Spleen (tissue), 11 donors: Measurements from ENCODE around the gene CYYR1. TPM values are rescaled to one million over a fixed set of nuclear protein-coding genes. Genes with fewer than 3 reads are reported as not detected.

Experiments used
- DNase-seq: peaks from one replicate; pipeline ENCODE4 v3.0.0-alpha.2; 2020
- H3K27ac ChIP-seq, 8 donors: fragments of 200-600 bp; sonication (generic) in 7 of 8; 1 replicate in 4 of 8; 2 replicates in 4 of 8; pipeline versions ENCODE4 v1.5.0 to v1.8.0; 2016 to 2021; ENCODE audit warnings: inconsistent platforms in 4 of 8, mild to moderate bottlenecking in 4 of 8, moderate library complexity in 1 of 8
- H3K27me3 ChIP-seq, 7 donors: fragments of 200-600 bp; sonication (generic) in 6 of 7; replicated peaks in 1 of 7; 1 replicate in 4 of 7; 2 replicates in 3 of 7; pipeline versions ENCODE4 v1.5.0 to v1.8.0; 2016 to 2021; ENCODE audit warnings: inconsistent platforms in 3 of 7, mild to moderate bottlenecking in 1 of 7
- H3K36me3 ChIP-seq, 6 donors: fragments of 200-600 bp; sonication (generic) in 5 of 6; 1 replicate in 4 of 6; 2 replicates in 2 of 6; pipeline versions ENCODE4 v1.5.0 to v1.8.0; 2016 to 2021; ENCODE audit warnings: inconsistent platforms in 2 of 6
- H3K4me1 ChIP-seq, 6 donors: fragments of 200-600 bp; sonication (generic) in 5 of 6; 1 replicate in 3 of 6; 2 replicates in 3 of 6; pipeline versions ENCODE4 v1.5.0 to v1.8.0; 2016 to 2021; ENCODE audit warnings: inconsistent platforms in 3 of 6
- H3K4me3 ChIP-seq, 8 donors: fragments of 200-600 bp; sonication (generic) in 7 of 8; 1 replicate in 4 of 8; 2 replicates in 4 of 8; pipeline versions ENCODE4 v1.5.0 to v1.8.0; 2016 to 2021; ENCODE audit warnings: inconsistent platforms in 4 of 8, mild to moderate bottlenecking in 4 of 8, moderate library complexity in 2 of 8
- H3K9me3 ChIP-seq, 8 donors: fragments of 200-600 bp; sonication (generic) in 7 of 8; 1 replicate in 4 of 8; 2 replicates in 4 of 8; pipeline versions ENCODE4 v1.5.0 to v1.8.0; 2016 to 2021; ENCODE audit warnings: inconsistent platforms in 4 of 8
- CTCF ChIP-seq, 11 experiments: fragments of 200-600 bp in 7 of 11; fragments of 450-650 bp in 4 of 11; sonication (generic) in 4 of 11; IDR thresholded peaks in 8 of 11; conservative IDR thresholded peaks in 3 of 11; 1 replicate in 7 of 11; 2 replicates in 4 of 11; pipeline versions ENCODE4 v1.4.0 to v1.8.0; 2016 to 2021; ENCODE audit warnings: antibody characterized with exemption in 11 of 11, inconsistent platforms in 4 of 11, mild to moderate bottlenecking in 1 of 11
- POLR2A ChIP-seq, 3 donors: fragments of 450-650 bp; IDR thresholded peaks; one replicate each; pipeline ENCODE4 v1.5.1; 2017; ENCODE audit warnings: antibody characterized with exemption in 3 of 3, mild to moderate bottlenecking in 1 of 3
- POLR2AphosphoS5 ChIP-seq, 3 donors: sonication (generic); formaldehyde crosslinking; IDR thresholded peaks; one replicate each; pipeline ENCODE4 v1.5.1; 2017; ENCODE audit warnings: antibody characterized with exemption in 3 of 3
- WGBS, 5 donors: extraction: QIAGEN DNeasy Blood & Tissue Kit in 3 of 5; methylation state at CpG; one replicate each; pipeline versions ENCODE4 v1.1.5 to v1.1.7; 2013 to 2018; 5-methylcytosine and 5-hydroxymethylcytosine counted together
- intact Hi-C: fragments of 100-400 bp; cut with DNase I; formaldehyde crosslinking; loops from one replicate; pipeline ENCODE4 v1.15.0; 2023; ENCODE audit warnings: low total_unique reads
- polyA plus RNA-seq, 3 donors: library from polyadenylated mRNA; stranded (reverse); fragments of 200-250 nt; gene quantifications; one replicate each; pipeline ENCODE4 v1.2.1, GENCODE V29; 2013
- total RNA-seq, 7 donors: library from RNA; depleted of rRNA in 3 of 7; stranded (reverse); fragments of >200 nt in 3 of 7; fragmentation: NEBNext Ultra II Directional in 4 of 7; extraction: Animal tissue kit (Norgen Biotek cat#: 25700) in 4 of 7; gene quantifications; one replicate each; pipeline versions ENCODE4 v1.1.0 to v1.2.1, GENCODE V29; 2016 to 2021
- donor health status: healthy with polysubstance abuse.
- donor health status: DM: no; HTN: no; CAD: no; lungs with moderate emphysema.
- donor health status: DM: no; HTN: no; CAD: no.
- donor health status: Bipolar disorder and iron deficiency.
- donor health status: healthy.
- donor health status: DM: no; HTN: no; CAD: no.
- donor health status: DM: yes; HTN: yes; CAD: no.

The CYYR1 gene
- total and polyA plus RNA-seq, 10 donors = 9.5 to 86.9 (median 50.7) TPM

GRCh38 chr21:26433386-26433785 is 139.7 kb downstream of the CYYR1 start:
- intact Hi-C loops = no loop called here
- whole genome bisulfite sequencing, 5 donors = 87 to 100% (median 95%) methylated on average over 1 of the region's 1 CpG
- TF ChIP-seq CTCF (IDR thresholded peaks at IDR 0.05 in 8 of 11, conservative IDR thresholded peaks at IDR 0.05 in 3 of 11) (no peak), POLR2AphosphoS5 (IDR thresholded peaks at IDR 0.05) (no peak), POLR2A (IDR thresholded peaks at IDR 0.05) (no peak)

GRCh38 chr21:26432410-26432809 is 140.7 kb downstream of the CYYR1 start:
- peaks cover 0 to 6% (median 0%) of the 10 kb centered on the region in 8 donors for H3K9me3 ChIP-seq

More at GRCh38 chr21:26433386-26433785, 139.7 kb downstream of the CYYR1 start:
- Histone ChIP-seq H3K36me3 (no peaks in the 10 kb centered on the region), H3K27ac (no peak overlapping the region), H3K27me3 (no peaks in the 10 kb centered on the region), H3K4me1 (no peaks in the 10 kb centered on the region), H3K9me3 (no peaks in the 10 kb centered on the region), H3K4me3 (no peak overlapping the region)
- no peak for DNase-seq

GRCh38 chr21:26425576-26425975 is 147.5 kb downstream of the CYYR1 start:
- 80 to 97% (median 91%) methylated on average over 3 of the region's 3 CpGs for WGBS, 5 donors
- H3K36me3 ChIP-seq = no peaks in the 10 kb centered on the region
- H3K27ac ChIP-seq = no peak overlapping the region
- TF ChIP-seq CTCF (IDR thresholded peaks at IDR 0.05 in 8 of 11, conservative IDR thresholded peaks at IDR 0.05 in 3 of 11) (no peak), POLR2A (IDR thresholded peaks at IDR 0.05) (no peak), POLR2AphosphoS5 (IDR thresholded peaks at IDR 0.05) (no peak)
- no peaks in the 10 kb centered on the region for H3K4me1 ChIP-seq
- no peak overlapping the region for H3K4me3 ChIP-seq
- intact Hi-C loops = no loop called here
- H3K27me3 ChIP-seq = no peaks in the 10 kb centered on the region
- H3K9me3 ChIP-seq = peaks cover 0 to 27% (median 6%) of the 10 kb centered on the region in 8 donors
- no peak for DNase-seq

More at GRCh38 chr21:26432410-26432809, 140.7 kb downstream of the CYYR1 start:
- intact Hi-C loops = no loop called here
- no peak for DNase-seq
- no peaks in the 10 kb centered on the region for H3K4me1 ChIP-seq
- no peaks in the 10 kb centered on the region for H3K27me3 ChIP-seq
- H3K36me3 ChIP-seq = no peaks in the 10 kb centered on the region
- TF ChIP-seq POLR2A (IDR thresholded peaks at IDR 0.05) (no peak), CTCF (IDR thresholded peaks at IDR 0.05 in 8 of 11, conservative IDR thresholded peaks at IDR 0.05 in 3 of 11) (no peak), POLR2AphosphoS5 (IDR thresholded peaks at IDR 0.05) (no peak)
- no peak overlapping the region for H3K27ac ChIP-seq
- H3K4me3 ChIP-seq = no peak overlapping the region
- 39 to 58% (median 51%) methylated on average over 5 of the region's 5 CpGs for WGBS, 5 donors

GRCh38 chr21:26423511-26423910 is 149.6 kb downstream of the CYYR1 start:
- WGBS, 5 donors = 75 to 95% (median 90%) methylated on average over 6 of the region's 6 CpGs
- no peak for DNase-seq
- H3K9me3 ChIP-seq = peaks cover 0 to 38% (median 6%) of the 10 kb centered on the region in 8 donors
- no peaks in the 10 kb centered on the region for H3K36me3 ChIP-seq
- H3K27me3 ChIP-seq = no peaks in the 10 kb centered on the region
- no peaks in the 10 kb centered on the region for H3K4me1 ChIP-seq
- H3K4me3 ChIP-seq = no peak overlapping the region
- intact Hi-C loops = no loop called here
- TF ChIP-seq POLR2A (IDR thresholded peaks at IDR 0.05) = no peak
- H3K27ac ChIP-seq = no peak overlapping the region

- H3K4me3 ChIP-seq = no peak overlapping the region
- H3K4me1 ChIP-seq = no peaks in the 10 kb centered on the region
- no peaks in the 10 kb centered on the region for H3K36me3 ChIP-seq
- H3K27ac ChIP-seq = no peak overlapping the region
- TF ChIP-seq POLR2A (IDR thresholded peaks at IDR 0.05) (no peak), CTCF (IDR thresholded peaks at IDR 0.05 in 8 of 11, conservative IDR thresholded peaks at IDR 0.05 in 3 of 11) (no peak), POLR2AphosphoS5 (IDR thresholded peaks at IDR 0.05) (no peak)
- H3K9me3 ChIP-seq = peaks cover 0 to 35% (median 6%) of the 10 kb centered on the region in 8 donors
- WGBS, 5 donors = 76 to 95% (median 83%) methylated on average over 4 of the region's 4 CpGs
- intact Hi-C loops = no loop called here
- no peaks in the 10 kb centered on the region for H3K27me3 ChIP-seq
- DNase-seq = no peak
Measured at GRCh38 chr21:26422706-26423105, 150.4 kb downstream of the CYYR1 start.
